SK-N-SH (cell line): ENCODE data around the gene TSPAN15.

Source experiments
- GABPA ChIP-seq: IDR thresholded peaks from 2 replicates; pipeline ENCODE4 v1.4.0; 2012; ENCODE audit warnings: low read depth, mild to moderate bottlenecking
- POLR2AphosphoS5 ChIP-seq: IDR thresholded peaks from 2 replicates; pipeline ENCODE4 v1.6.1; 2012; ENCODE audit warnings: low read depth, low read length
- REST ChIP-seq: IDR thresholded peaks from 2 replicates; pipeline ENCODE4 v1.6.1; 2012; ENCODE audit warnings: mild to moderate bottlenecking, low read depth, low read length, moderate library complexity
- RXRA ChIP-seq: IDR thresholded peaks from 2 replicates; pipeline ENCODE4 v1.4.0; 2012; ENCODE audit warnings: low read depth, mild to moderate bottlenecking, borderline replicate concordance
- YY1 ChIP-seq: IDR thresholded peaks from 2 replicates; pipeline ENCODE4 v1.4.0; 2012; ENCODE audit warnings: low read depth, mild to moderate bottlenecking
- TF ChIP-seq, protein P1 (sequence below): fragments of 200-600 bp; sonication (generic); IDR thresholded peaks from 2 replicates; pipeline ENCODE4 v1.6.1; 2017; ENCODE audit warnings: antibody characterized with exemption, mild to moderate bottlenecking, moderate library complexity
- TF ChIP-seq, protein P2 (sequence below): IDR thresholded peaks from 2 replicates; pipeline ENCODE4 v1.4.0; 2012; ENCODE audit warnings: low read depth, borderline replicate concordance

DNA sequence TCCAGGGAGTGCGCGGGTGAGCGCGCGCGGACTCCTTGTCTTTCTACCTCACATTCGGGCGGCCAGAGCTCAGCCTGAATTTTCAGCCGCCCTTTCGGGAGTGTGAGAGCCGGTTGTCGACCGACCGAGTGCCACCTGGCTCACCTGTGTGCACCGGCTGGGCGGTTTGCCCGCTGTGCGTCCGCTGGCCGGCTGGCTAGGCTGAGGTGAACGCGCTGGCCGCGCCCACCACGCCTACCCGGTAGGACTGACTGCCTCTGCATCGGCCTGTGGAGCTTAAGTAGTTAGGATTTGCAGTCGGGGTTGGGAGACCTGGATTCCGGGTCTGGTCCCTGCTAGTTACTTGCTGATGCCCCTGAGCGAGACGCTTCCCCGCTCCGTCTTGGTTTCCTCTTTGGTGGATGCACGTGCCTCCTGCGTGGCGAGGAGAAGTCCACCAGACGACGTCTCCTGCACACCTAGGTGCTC, 553 bp downstream of the TSPAN15 start:
- TF ChIP-seq, protein P1, sequence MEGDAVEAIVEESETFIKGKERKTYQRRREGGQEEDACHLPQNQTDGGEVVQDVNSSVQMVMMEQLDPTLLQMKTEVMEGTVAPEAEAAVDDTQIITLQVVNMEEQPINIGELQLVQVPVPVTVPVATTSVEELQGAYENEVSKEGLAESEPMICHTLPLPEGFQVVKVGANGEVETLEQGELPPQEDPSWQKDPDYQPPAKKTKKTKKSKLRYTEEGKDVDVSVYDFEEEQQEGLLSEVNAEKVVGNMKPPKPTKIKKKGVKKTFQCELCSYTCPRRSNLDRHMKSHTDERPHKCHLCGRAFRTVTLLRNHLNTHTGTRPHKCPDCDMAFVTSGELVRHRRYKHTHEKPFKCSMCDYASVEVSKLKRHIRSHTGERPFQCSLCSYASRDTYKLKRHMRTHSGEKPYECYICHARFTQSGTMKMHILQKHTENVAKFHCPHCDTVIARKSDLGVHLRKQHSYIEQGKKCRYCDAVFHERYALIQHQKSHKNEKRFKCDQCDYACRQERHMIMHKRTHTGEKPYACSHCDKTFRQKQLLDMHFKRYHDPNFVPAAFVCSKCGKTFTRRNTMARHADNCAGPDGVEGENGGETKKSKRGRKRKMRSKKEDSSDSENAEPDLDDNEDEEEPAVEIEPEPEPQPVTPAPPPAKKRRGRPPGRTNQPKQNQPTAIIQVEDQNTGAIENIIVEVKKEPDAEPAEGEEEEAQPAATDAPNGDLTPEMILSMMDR = no peak
- TF ChIP-seq POLR2AphosphoS5 = no peak
- no peak for TF ChIP-seq YY1
- TF ChIP-seq GABPA = no peak
- TF ChIP-seq REST = no peak
- TF ChIP-seq RXRA = no peak
- TF ChIP-seq, protein P2, sequence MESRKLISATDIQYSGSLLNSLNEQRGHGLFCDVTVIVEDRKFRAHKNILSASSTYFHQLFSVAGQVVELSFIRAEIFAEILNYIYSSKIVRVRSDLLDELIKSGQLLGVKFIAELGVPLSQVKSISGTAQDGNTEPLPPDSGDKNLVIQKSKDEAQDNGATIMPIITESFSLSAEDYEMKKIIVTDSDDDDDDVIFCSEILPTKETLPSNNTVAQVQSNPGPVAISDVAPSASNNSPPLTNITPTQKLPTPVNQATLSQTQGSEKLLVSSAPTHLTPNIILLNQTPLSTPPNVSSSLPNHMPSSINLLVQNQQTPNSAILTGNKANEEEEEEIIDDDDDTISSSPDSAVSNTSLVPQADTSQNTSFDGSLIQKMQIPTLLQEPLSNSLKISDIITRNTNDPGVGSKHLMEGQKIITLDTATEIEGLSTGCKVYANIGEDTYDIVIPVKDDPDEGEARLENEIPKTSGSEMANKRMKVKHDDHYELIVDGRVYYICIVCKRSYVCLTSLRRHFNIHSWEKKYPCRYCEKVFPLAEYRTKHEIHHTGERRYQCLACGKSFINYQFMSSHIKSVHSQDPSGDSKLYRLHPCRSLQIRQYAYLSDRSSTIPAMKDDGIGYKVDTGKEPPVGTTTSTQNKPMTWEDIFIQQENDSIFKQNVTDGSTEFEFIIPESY = no peak
